ENCODE results near the gene FKBP3.

GRCh38 chr14:45177076-45177475 lies 42.8 kb upstream of the FKBP3 start:
- TF ChIP-seq CTCF (IDR thresholded peaks at IDR 0.05; ENCODE audit: low read depth, low read length) (no peak), POLR2A (IDR thresholded peaks at IDR 0.05; ENCODE audit: extremely low read depth, insufficient read length) (no peak), MAX (IDR thresholded peaks at IDR 0.05; ENCODE audit: low read depth, low read length) (no peak)

Data from NB4 (cell line).